ENCODE measurements around the gene HLF.

DNA sequence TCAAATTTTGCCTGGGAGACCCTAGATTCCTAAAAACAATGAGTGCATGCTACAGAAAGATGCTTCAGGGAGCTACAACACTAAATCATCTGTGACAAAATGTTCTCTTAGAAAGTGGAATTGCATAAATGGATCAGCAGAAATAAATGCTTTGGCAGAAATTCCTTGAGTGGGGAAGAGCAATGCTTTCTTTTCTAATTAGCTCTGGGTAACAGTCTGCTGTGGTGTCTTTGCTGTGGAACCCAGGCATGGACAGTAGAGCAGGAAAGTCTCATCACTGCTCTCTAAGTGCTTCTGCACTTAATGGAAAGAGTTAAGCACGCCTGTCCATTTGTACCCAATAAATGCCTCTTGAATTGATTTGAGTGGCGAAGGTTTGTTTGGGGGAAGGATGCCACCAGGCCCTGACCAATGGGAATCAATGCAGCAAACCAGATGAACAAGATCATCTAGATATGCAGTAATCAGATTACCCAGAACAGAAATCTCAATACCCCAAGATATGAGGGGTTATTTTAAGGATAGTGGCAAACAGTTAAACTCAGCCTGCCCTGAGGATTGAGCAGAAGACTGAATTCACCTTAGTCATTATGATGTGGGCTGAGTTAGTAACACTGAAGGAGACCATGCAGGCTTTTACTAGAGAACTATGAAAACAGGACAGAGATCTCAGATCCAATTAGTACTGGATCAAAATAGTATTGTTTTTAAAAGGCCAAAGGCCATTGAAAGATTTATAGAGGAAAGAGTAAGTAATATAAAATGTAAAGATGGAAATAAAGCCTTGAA lies 13.6 kb downstream of the HLF start:
- TF ChIP-seq, protein P1, sequence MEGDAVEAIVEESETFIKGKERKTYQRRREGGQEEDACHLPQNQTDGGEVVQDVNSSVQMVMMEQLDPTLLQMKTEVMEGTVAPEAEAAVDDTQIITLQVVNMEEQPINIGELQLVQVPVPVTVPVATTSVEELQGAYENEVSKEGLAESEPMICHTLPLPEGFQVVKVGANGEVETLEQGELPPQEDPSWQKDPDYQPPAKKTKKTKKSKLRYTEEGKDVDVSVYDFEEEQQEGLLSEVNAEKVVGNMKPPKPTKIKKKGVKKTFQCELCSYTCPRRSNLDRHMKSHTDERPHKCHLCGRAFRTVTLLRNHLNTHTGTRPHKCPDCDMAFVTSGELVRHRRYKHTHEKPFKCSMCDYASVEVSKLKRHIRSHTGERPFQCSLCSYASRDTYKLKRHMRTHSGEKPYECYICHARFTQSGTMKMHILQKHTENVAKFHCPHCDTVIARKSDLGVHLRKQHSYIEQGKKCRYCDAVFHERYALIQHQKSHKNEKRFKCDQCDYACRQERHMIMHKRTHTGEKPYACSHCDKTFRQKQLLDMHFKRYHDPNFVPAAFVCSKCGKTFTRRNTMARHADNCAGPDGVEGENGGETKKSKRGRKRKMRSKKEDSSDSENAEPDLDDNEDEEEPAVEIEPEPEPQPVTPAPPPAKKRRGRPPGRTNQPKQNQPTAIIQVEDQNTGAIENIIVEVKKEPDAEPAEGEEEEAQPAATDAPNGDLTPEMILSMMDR (IDR thresholded peaks at IDR 0.05), result no peak
- no peak for TF ChIP-seq POLR2A (IDR thresholded peaks at IDR 0.05)

All from Peyer's patch (tissue), 4 donors.